Fibroblast of pulmonary artery (primary cell): ENCODE measurements around the gene IGDCC3.

Source experiments
- DNase-seq: peaks from one replicate; pipeline ENCODE4 v3.0.0-alpha.2; 2010; ENCODE audit warnings: low read depth
- H3K4me3 ChIP-seq: replicated peaks from 2 replicates; pipeline ENCODE4 v1.5.1; 2011; ENCODE audit warnings: low read depth, mild to moderate bottlenecking, control low read depth, low read length, moderate library complexity
- CTCF ChIP-seq: IDR thresholded peaks from 2 replicates; pipeline ENCODE4 v1.5.1; 2011; ENCODE audit warnings: mild to moderate bottlenecking, control low read depth, low read length, inconsistent platforms; ENCODE audit errors: missing control alignments

IGDCC3 gene

DNA sequence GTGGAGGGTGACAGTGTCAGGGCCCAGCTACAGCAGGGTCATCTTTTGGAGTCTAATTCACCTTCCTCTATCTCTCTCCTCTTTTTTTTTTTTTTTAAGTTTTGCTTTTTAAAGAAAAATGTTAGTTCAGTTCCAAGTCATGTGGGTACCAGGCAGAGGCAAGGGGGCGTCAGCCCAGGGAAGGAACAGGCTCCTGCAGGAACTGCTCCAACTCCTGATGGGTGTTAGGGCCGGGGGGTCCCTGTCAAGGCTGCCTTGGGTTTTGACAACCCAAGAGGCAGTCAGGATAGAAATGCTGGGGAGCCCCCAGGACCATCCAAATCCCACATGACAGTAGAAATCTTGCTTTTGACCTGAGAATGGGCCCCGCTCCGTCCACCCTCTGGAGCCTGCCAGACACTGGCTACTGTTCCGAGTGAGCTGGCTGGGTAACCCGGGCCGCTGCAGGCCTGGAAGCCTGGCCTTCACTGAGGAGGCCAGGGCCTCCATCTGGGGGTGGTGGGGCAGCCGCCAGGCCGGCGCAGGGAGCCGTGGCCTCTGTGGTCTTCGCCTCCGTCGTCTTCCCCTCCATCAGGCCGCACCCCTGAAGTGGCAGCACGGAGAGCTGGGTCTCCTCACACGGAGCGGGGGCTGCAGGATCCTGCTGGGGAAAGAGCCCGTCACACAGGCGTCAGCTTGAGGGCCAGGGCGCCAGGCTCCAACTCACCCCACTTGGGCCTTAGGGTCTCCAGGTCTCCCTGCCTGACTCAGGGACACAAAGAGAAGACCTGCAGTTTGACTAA is 49.1 kb downstream of the IGDCC3 start:
- no peak for TF ChIP-seq CTCF
- DNase-seq: no peak
- H3K4me3 ChIP-seq: no peak overlapping the region

GRCh38 chr15:65327651-65328393 is 50.0 kb downstream of the IGDCC3 start:
- no peak for TF ChIP-seq CTCF
- H3K4me3 ChIP-seq: no peak overlapping the region
- no peak for DNase-seq

GRCh38 chr15:65326818-65327217 is 51.0 kb downstream of the IGDCC3 start:
- no peak for TF ChIP-seq CTCF

DNA sequence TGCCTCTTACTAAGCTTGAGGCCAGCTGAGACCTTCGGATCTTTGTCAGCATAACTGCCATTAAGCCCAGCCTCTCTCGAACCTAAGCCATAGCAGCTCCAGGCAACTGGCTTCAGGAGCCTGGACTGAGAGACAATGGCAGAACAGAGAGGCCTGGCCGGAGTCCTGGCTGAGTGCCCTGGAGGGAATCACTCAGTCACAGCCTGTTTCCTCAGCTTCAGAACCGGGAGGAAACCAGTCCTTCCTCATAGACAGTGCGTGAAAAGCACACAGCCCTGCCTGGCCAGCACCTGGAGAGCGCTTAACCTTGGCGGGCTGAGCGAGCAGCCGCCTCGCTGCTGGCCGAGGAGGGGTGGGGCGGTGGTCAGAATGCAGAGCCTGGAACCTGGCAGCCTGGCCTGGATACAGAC is 51.7 kb downstream of the IGDCC3 start:
- no peak for TF ChIP-seq CTCF
- no peak overlapping the region for H3K4me3 ChIP-seq
- DNase-seq: peak; percentile 25

More at GRCh38 chr15:65326818-65327217, 51.0 kb downstream of the IGDCC3 start:
- no peak overlapping the region for H3K4me3 ChIP-seq
- no peak for DNase-seq

DNA sequence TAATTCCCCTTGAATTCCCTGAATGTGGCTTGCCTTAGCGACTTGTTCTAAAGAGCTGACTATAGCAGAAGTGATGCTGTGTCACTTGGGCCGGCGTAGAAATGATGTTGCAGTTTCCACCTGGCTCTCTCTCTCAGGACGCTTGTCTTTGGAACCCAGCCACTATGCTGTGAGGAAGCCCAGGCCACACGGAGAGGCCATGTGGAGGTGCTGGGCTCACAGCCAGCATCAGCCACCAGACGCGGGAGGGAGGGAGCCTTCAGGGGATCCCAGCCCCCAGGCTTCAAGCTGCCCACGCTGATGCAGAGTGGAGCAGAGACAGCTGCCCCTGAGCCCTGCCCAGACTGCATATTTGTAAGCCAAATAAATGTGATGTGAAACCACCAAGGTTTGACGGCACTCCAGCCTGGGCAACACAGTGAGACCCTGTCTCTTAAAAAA is 54.7 kb downstream of the IGDCC3 start:
- H3K4me3 ChIP-seq: no peak overlapping the region
- peak; percentile 59 for DNase-seq
- TF ChIP-seq CTCF: no peak

DNA sequence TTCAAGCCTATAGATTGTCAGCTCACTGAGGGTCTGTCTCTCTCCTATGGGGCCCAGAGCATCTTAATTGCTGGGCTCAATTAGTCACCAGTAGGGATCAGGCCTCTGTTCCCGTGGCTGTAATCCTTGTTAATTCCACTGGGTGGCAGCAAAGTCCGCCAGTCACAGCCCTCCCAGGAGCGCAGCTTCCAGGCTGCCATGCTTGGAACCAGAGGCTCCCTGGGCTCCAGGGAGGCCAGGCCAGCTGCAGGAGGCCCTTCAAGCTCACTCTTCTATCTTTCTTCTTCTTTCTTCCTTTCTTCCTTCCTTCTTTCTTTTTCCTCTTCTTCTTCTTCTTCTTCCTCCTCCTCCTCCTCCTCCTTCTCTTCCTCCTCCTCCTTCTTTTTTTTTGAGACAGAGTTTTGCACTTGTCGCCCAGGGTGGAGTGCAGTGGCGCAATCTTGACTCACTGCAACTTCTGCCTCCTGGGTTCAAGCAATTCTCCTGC is 58.9 kb downstream of the IGDCC3 start:
- no peak overlapping the region for H3K4me3 ChIP-seq
- DNase-seq: peak; percentile 80
- TF ChIP-seq CTCF: peak; percentile 79
